ENCODE data around the gene SALL4.

GRCh38 chr20:51766994-51767866 lies 35.1 kb downstream of the SALL4 start:
- TF ChIP-seq TARDBP (IDR thresholded peaks at IDR 0.05) (no peak), SUZ12 (IDR thresholded peaks at IDR 0.05) (no peak), FOXK2 (IDR thresholded peaks at IDR 0.05) (no peak)
- TF ChIP-seq, protein P1, sequence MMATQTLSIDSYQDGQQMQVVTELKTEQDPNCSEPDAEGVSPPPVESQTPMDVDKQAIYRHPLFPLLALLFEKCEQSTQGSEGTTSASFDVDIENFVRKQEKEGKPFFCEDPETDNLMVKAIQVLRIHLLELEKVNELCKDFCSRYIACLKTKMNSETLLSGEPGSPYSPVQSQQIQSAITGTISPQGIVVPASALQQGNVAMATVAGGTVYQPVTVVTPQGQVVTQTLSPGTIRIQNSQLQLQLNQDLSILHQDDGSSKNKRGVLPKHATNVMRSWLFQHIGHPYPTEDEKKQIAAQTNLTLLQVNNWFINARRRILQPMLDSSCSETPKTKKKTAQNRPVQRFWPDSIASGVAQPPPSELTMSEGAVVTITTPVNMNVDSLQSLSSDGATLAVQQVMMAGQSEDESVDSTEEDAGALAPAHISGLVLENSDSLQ (IDR thresholded peaks at IDR 0.05), result peak; percentile 12; the same call in 1 of the 2 replicates

All from HEK293T (cell line).